NOMO-1 treated with dmso at 0.1 percent for 144 hours (cell line): ENCODE results near the gene HECTD4.
"Not testable (repeated sequence)": the region's sequence is repeated elsewhere in the genome, so short reads cannot be mapped to it uniquely, and the experiment has no call there.

ENCODE experiments used
- DNase-seq: peaks from one replicate; lab custom pipeline; 2025; ENCODE audit not compliant: unreplicated experiment; lab: John Stamatoyannopoulos, UW

Gene HECTD4

DNA sequence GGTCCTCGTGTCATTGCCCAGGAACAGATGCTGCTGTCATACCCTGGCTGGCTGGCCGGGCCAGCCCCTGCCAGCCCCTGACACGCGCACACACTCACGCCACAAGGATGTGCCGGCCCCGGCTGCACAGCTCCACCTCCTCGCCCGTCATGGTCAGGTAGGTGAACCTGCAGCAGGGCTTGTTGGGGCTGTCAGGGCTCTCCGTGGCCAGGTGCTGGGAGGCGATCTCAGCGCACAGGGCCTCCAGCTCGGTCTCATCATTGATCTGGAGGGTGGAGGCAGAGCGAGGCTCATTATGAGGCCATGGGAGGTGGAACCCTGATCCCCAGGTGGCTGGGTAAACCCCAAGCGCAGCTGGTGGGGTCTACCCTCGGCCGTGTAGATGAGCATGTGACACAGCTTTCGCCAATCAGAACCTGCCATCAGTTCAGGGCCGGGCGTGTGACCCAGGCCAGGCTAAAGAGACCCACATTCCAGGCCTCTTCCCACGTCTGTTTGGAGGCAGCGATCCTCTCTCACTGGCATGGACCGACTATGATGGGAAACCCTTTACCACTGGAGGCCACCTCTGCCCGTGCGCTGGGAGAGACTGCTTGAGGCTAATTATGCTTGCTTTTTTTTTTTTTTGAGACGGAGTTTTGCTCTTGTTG is 218.1 kb downstream of the HECTD4 start:
- no peak for DNase-seq

DNA sequence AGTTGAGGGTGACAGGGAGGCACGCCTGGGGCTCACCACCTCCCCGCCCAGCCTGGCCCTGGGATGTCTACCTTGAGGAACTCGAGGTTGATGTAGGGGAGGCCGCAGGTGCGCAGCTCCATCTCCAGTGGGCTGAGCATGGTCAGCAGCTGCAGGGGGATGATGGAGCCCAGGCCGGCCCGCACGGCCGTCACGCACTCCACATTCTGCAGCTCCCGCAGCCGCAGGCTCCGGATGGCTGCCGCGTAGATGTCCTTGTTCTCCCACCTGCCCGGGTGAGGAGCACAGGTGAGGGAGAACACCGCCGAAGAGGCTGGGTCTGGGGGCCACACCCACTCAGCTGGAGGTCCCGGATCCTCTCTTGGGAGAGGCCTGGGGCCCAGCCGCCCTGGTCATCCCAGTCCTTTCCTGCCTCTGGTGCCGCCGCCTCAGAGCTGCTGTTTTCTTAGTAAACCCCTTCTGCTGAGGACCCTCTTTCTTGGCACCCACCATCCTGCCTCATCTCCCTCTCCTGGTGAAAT is 218.7 kb downstream of the HECTD4 start:
- DNase-seq = no peak

DNA sequence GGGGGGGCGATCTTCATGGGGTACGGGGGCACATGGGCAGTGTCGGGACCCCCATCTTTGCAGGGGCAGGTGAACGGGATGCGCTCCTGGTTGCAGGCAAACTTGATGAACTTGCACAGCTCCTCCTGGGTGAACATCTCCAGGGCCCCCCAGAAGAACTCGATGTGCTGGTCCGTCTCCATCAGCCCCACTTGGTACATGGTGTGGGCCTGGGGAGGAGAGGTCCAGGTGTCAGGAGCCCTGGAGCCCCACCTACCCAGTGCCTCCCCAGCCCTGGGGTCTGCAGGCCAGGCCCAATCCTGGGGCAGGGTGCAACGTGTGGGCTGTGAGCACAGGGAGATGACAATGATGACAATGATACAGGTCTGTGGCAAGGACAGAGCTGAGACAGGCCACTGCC is 219.2 kb downstream of the HECTD4 start:
- no peak for DNase-seq

DNA sequence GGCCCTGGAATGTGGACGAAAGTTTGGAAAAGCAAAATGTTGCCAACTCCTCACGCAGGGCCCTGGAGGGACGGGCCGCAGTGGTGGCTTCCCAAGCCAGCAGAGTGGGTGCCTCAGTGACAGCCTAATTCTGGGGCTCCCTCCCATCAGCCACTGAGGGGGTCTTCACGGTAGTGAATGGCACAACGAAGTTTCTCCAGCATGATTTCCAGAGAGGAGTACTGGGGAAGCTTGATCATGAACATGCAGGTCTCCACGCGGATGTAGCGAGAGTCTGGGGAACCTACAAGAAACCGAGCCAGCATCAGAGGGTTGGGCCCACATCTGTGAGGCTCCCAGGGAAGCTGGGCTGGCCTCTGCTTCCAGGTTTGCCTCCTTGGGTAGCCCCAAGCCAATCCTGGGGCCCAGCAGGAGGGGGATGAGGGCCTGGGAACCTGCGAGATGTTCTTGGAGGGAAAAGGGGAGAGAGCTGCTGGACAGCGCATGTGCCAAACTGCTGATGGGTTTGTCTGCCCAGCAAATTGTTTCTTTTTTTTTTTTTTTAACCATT is 219.9 kb downstream of the HECTD4 start:
- no peak for DNase-seq

DNA sequence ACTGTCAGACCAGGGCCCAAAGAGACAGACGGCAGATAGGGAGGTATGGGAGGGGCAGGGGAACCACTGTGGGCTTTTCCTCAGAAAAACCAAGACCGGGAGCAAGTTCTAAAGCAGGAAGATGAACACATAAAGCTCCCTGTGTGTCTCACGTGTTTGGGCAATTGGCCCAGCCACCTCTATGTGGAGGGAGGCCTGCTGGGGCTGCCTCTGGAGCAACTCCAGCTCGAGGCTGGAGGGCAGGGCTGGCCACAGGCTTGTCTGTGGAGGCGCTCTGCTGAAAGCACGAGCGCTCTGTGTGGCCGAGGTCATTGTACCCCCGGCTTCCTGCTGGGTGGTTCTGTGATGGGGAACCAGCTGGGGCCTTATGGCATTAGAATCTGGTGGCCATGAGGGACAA is 220.5 kb downstream of the HECTD4 start:
- no peak for DNase-seq

DNA sequence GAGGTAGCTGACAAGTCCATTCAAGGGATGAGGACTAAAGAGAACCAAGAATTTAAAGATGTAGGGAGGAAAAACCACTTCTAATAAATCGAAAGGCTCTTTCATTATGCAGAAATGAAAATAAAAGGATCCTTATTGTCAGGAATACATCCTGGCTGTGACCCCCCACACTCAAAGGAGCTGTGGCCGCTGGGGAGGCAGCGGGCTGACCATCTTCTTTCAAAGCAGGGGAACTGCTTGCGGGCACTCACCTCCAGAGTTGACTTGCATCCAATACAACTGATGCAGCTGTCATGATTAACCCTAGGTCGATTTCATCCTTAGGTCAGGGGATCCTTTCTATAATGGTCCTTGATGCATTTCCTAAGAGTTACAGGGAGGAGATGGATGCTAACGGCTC is 221.6 kb downstream of the HECTD4 start:
- DNase-seq = no peak

DNA sequence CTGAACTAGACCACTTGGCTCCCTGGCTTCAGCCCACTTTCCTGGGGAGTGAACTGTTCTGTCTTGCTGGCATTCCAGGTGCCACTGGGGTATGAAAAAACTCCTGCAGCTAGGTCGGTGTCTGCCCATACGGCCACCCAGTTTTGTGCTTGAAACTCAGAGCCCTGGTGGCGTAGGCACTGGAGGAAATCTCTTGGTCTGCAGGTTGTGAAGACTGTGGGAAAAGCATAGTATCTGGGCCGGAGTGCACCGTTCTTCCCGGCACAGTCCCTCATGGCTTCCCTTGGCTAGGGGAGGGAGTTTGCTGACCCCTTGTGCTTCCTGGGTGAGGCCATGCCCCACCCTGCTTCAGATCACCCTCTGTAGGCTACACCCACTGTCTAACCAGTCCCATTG is 223.1 kb downstream of the HECTD4 start:
- no peak for DNase-seq

DNA sequence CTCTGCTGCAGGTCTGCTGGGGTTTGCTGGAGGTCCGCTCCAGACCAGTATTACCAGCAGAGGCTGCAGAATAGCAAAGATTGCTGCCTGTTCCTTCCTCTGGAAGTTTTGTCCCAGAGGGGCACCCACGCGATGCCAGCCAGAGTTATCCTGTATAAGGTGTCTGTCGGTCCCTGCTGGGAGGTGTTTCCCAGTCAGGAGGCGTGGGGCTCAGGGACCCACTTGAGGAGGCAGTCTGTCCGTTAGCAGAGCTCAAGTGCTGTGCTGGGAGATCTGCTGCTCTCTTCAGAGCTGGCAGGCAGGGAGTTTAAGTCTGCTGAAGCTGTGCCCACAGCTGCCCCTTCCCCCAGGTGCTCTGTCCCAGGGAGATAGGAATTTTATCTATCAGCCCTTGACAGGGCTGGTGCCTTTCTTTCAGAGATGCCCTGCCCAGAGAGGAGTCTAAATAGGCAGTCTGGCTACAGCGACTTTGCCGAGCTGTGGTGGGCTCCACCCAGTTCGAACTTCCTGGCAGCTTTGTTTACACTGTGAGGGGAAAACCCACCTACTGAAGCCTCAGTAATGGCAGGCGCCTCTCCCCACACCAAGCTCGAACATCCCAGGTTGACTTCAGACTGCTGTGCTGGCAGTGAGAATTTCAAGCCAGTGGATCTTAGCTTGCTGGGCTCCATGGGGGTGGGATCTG is 223.6 kb downstream of the HECTD4 start:
- DNase-seq = not testable (repeated sequence)

DNA sequence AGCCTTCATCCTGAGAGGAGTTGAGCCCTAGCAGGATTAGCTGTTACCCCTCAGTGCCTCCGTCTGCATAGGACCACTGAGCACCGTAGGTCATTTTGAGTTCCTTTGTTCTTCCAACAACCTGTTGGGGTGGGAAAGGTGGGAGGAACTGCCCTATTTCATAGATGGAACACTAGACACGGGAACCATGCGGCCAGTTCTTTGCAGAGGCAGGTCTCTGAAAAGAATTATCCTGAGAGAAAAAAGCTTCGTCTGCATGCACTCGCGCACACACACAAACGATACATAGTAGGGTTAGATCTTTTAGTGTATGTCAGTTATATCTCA is 228.4 kb downstream of the HECTD4 start:
- no peak for DNase-seq

DNA sequence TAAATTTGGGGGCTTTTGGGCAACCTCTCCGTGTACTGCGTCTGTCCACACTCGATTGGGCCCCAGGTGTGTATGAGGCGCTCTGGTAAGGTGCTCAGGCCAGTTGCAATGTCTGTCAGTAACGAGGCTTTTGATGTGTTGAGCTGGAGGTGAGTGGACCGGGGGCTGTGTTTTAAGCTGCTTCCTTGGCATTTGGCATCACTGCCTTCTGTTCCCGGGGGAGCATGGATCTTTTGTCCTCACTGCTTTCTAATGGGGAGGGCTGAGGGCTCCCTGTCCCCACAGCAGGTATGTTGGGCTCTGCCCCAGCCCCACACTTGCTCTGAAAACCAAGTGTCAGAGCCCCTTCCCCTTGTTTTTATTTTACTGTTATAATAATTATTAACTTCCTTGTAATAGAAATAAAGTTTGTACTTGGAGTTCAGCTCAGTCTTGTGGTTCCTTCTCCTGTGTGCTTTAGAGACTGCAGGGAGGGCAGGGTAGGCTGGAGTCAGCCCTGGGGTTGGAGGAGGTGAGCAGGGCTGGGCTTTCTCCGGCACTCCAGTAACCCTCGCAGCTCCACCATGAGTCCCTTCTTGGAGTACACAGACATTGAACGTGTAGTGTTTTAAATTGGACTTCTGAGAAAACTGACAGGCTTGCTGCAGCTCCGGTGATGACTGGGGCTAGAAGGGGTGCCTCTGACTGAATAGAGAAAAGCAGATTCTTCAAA is 228.9 kb downstream of the HECTD4 start:
- no peak for DNase-seq

DNA sequence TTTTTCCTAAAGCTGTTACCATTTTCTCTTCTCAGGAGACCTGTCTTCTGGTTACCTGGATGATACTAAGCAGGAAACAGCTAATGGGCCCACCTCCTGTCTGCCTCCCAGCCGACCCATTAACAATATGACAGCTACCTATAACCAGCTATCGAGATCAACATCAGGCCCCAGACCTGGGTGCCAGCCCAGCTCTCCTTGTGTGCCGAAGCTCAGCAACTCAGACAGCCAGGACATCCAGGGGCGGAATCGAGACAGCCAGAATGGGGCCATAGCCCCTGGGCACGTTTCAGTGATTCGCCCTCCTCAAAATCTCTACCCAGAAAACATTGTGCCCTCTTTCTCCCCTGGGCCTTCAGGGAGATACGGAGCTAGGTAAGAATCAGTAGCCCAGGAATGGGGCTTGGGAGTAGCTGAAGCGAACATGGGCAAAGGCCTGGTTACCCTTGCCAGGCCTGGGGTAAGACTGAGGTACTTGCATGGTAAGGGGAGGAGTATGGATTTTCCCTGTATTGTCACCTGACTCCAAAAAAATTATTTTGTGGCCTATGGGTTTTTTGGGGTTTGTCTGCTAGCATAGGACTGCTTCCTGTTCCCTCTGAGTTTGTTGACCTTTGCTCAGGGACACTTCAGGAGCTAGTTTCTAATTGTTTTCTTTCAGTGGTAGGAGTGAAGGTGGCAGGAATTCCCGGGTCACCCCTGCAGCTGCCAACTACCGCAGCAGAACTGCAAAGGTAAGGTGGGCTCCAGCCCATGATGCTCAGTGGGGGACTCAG is 230.3 kb downstream of the HECTD4 start:
- no peak for DNase-seq

DNA sequence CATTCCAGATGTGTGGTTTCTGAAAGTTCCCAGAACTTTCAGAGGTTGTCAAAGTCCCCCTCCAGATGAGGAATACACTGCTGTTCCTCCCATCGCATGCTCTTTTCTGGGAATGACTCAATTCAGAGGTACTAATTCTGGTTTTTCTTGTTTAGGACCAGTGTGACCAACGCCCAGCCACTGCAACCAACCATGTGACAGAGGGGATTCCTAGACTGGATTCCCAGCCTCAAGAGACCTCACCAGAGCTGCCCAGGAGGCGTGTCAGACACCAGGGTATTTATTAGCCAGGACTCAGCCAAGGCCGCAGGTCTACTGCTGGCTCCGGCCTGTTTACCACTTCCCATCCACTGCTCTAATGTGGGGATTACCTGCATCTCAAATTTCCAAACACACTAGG is 232.6 kb downstream of the HECTD4 start:
- DNase-seq = no peak

DNA sequence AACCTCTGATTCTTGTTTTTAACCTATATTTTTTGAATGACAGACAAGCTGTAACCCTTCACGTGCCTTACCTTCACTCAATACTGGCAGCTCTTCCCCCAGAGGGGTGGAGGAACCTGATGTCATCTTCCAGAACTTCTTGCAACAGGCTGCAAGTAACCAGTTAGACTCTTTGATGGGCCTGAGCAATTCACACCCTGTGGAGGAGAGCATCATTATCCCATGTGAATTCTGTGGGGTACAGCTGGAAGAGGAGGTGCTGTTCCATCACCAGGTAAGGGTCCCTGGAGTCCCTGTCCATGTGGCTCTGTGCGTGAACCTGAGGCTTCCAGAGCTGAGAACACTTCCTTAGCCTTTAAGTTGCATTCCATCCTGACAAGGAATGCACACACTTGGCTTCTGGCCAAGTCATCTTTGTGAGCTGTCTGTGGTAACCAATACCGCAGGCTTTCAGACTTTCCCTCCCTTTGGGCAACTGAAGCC is 234.2 kb downstream of the HECTD4 start:
- DNase-seq = no peak

DNA sequence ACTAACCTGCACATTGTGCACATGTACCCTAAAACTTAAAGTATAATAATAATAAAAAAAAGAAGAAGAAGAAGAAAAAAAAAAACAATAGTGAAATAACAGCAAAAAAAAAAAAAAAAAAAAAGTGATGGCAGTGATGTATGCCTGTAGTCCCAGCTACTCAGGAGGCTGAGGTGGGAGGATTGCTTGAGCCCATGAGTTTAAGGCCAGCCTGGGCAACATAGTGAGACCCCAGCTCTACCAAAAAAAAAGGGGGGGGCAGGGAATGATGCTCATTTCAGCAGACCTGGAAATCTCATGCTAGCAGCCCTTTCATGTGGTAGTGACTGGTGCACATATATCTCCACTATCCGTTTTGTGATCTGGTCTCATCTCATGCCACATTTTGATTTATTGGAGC is 236.1 kb downstream of the HECTD4 start:
- DNase-seq = no peak

DNA sequence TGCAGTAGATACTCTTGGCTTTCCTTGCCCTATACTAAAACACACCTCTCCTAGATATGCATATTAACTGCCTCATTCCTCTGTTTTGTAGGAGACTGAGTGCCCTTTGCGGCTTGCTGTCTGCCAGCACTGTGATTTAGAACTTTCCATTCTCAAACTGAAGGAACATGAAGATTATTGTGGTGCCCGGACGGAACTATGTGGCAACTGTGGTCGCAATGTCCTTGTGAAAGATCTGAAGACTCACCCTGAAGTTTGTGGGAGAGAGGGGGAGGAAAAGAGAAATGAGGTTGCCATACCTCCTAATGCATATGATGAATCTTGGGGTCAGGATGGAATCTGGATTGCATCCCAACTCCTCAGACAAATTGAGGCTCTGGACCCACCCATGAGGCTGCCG is 241.5 kb downstream of the HECTD4 start:
- DNase-seq = peak; percentile 94

DNA sequence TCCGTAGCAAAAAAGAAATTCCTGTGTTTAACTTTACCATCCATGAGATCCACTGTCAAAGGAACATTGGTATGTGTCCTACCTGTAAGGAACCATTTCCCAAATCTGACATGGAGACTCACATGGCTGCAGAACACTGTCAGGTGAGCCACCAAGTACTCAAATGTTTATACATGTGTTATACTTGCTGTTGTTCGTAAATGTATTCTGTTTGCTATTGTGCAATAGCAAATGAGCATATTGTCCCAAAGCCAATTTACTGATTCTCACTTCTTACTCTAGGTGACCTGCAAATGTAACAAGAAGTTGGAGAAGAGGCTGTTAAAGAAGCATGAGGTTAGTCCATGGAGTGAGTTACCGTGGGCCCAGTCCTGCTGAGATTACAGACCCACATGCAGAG is 247.5 kb downstream of the HECTD4 start:
- no peak for DNase-seq

DNA sequence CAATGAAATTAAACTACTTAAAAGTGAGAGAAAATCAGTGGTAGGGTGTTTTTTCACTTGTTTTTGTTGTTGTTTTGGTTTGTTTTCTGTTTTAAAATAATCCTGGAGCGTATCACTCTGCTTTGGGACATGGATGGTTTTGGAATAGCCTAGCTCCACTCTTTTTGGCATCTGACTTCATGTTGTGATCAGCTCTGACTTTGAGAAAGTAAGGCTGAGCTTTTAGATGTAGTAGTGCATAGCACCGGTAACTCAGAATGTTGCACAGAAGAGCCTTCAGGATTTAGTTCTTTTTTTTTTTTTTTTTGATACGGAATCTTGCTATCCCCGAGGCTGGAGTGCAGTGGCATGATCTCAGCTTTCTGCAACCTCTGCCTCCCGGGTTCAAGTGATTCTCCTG is 248.8 kb downstream of the HECTD4 start:
- no peak for DNase-seq

DNA sequence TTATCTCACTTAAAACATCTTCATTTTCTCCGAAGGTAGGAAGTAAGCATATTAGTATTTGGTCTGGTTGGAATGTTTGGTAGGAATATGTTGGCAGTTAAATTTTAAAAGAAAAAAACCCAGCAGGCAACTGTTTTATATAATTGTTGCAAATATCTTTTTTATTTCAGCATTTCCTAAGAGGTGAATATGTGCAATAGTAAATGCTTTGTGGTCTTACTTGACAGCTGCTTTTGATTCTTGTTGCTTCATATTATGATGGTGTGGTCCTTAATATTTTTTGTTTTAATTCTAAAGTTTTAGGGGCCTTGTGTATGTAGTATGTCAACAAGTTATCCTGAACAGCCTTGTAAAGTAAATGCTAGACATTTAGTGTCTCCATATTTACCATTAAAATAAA is 250.5 kb downstream of the HECTD4 start:
- DNase-seq = no peak

DNA sequence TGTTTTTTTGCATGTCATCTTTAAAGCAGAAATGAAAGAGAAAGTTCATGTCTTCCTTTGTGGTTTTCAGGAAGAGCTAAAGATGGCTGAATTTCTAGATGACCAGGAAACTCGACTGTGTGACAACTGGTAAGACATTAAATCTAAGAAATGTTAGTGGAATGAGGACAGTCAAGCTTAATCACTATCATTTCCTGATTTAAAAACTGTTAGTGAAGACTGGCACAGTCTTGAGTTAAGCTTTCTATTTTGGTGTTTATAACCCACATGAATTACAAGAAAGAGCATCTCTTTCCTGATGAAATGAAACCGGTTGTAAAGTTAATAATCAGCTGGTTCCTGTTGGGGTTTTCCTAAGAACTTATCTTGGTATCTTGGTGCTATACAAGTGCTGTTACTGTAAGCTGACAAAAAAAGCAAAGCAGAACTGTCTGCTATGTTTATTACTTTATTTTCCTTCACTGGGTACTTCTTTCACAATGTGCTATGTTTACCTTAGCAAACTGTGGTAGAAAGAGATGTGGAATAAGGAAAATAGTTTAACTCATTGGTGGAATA is 251.7 kb downstream of the HECTD4 start:
- peak; percentile 69 for DNase-seq

DNA sequence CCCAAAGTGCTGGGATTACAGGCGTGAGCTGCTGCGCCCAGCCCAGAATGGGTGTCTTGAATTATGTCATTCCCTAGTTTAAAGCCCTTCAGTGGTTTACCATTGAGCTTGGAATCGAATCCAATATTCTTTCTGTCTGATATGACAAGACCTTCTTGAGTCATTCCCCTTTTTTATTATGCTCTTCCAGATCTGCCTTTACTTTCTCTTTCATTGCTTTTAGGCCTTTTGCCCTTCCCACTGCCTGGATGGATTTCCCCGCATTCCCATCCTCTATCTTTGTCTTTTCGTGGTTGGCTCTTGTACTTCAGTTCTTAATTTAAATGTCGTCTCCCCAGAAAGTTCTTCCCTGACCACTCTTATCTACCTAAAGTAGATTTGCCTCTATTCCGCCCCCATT is 255.3 kb downstream of the HECTD4 start:
- DNase-seq = no peak

DNA sequence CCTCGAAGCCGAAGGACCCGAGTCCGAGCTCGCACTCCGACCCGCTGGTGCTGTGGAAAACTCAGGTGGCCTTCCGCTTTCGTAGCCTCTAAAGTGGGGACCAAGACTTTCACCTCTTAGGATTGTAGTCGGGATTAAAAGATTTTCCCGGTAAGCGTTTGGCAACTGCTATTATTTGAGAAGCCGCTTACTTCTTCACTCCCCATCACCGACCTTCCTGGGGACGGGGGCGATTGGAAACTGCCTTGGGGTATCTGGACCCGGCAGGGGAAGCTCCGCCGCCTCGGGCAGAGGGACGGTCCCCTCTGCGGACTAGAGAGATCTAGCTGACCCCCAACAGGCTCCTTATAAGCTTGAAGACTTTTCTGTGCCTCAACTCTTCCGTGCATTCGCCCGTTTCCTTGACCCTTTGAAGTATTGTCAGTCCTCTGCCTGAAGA is 256.2 kb downstream of the HECTD4 start:
- DNase-seq = no peak
